GM12874 (cell line): ENCODE data around the gene ZYX.

ENCODE experiments used
- TF ChIP-seq, protein P1 (sequence below): IDR thresholded peaks from 2 replicates; pipeline ENCODE4 v1.5.1; 2011; ENCODE audit warnings: low read depth, mild to moderate bottlenecking, control low read depth, low read length, moderate library complexity; ENCODE audit not compliant: insufficient read depth

The ZYX gene

DNA sequence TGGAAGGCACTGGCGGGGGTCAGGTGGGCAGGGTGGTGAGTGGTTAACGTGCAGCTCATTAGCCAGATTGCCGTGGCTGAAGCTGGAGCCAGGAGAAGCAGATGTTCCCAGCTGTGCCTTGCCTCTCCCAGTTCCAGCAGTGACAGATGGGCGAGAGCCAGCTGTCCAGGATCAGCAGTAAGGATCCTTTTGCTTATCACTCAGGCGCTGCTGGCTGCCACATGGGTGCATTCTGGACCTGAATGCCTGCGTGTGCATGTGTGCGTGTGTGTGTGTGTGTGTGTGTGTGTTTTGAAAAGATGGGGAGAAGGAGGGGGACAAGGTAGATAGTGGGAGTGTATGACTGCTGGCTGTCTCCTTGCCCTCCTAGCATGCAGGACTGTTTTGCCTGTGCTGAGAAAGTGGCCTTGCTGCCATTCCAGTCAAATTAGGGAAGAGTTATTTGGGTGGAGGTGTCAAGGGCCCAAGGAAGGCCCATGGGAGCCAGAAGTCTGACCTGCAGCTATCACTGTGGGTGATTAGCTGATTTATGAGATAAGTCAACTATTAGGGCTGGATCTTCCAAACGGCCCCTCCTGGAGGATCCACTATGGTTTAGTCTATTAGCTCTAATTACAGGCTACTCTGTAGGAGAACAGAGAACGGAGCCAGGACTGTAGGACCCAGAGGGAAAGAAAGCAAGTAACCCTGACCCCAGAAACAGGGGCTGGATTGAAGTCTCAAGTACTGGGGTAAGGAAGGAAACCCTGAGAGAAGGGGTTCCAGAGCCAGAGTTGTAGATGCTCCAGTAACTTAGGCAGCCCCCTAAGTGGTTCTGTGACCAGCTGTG, 24.2 kb downstream of the ZYX start:
- TF ChIP-seq, protein P1, sequence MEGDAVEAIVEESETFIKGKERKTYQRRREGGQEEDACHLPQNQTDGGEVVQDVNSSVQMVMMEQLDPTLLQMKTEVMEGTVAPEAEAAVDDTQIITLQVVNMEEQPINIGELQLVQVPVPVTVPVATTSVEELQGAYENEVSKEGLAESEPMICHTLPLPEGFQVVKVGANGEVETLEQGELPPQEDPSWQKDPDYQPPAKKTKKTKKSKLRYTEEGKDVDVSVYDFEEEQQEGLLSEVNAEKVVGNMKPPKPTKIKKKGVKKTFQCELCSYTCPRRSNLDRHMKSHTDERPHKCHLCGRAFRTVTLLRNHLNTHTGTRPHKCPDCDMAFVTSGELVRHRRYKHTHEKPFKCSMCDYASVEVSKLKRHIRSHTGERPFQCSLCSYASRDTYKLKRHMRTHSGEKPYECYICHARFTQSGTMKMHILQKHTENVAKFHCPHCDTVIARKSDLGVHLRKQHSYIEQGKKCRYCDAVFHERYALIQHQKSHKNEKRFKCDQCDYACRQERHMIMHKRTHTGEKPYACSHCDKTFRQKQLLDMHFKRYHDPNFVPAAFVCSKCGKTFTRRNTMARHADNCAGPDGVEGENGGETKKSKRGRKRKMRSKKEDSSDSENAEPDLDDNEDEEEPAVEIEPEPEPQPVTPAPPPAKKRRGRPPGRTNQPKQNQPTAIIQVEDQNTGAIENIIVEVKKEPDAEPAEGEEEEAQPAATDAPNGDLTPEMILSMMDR = no peak

- TF ChIP-seq, protein P1 = no peak
Measured at GRCh38 chr7:143406002-143406357, 24.8 kb downstream of the ZYX start.

DNA sequence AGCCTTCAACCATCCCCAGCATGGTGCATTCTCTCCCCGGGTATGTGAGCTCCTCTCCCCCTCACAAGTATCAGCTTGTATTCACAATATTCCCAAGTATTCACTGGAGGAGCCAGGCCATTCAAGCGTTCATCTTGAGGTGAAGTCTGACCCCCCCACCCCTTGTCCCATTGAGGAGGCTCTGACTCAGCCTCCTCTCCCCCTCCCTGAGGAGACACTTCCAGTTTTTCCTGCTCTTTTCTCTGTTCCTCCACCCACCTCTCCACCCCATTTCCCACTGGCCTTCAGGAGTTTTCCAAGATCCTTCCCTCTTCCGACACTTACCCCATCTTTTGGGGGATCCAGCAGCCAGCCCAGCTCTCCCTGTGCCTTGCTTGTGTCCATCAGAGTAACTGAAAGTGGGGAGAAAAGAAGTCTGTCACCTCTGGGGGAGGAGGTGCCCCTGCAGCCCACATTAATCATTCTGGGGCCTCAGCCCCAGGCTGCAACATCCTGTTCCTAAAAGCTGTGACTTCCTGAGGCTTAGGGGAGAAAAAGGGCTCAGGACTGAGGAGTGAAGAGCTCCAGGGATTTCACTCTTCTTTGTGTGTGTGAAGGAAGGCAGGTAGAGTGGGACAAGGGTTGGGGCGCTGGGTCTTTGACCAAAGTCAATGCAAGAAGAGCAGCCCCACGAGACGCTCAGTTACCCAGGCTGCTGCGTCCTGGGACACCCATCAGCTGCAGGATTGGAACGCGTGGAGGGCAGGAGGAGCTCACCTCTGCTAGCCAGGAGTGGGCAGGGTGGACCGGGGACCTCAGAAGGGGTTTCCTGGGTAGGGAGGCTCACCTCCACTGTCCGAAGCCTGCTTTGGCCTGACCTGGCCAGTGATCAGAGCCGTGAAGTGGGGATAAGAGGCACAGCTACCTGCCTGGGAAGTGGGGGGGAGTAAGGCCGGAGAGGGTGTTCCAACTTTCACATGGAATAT, 26.4 kb downstream of the ZYX start:
- TF ChIP-seq, protein P1 = no peak

DNA sequence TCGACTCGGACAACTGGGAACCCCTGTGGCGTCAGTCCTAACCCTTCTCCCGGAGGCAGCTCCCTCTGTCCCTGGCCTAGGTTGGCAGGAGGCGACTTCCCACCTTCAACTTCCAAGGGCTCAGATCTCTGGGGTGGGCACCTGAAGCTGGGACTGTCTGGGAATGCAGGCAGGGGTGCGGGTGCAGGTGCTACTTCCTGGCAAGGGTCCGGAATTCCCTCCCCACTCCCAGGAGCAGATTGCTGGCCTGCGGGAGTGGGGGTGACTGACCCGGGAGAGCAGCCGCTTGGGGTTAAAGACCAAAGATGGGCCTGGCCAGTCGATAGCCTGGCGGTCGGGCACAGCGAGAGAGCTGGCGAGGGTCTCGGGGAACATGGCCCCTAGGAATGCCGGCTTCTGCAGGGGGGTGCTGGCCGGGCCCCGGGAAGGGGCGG, 27.1 kb downstream of the ZYX start:
- TF ChIP-seq, protein P1 = no peak

GRCh38 chr7:143408686-143409561, 27.8 kb downstream of the ZYX start, which contains the start of gene EPHA1:
TSS of gene EPHA1 (minus strand) at chr7:143408856. CDS start at chr7:143408805, 51 bp downstream.
- TF ChIP-seq, protein P1 = no peak; the same call in 1 of the 2 replicates

- TF ChIP-seq, protein P1 = no peak
Measured at GRCh38 chr7:143410521-143411004, 29.4 kb downstream of the ZYX start.
